VCaP (cell line): ENCODE measurements around the gene PSRC1.

Experiments
- H3K27ac ChIP-seq: fragments of 450-650 bp; 2 replicates; pipeline ENCODE4 v1.5.1; 2017
- TF ChIP-seq, protein P1 (sequence below): fragments of 450-650 bp; conservative IDR thresholded peaks from 2 replicates; pipeline ENCODE4 v1.5.1; 2017; ENCODE audit warnings: mild to moderate bottlenecking, moderate library complexity

PSRC1 gene

DNA sequence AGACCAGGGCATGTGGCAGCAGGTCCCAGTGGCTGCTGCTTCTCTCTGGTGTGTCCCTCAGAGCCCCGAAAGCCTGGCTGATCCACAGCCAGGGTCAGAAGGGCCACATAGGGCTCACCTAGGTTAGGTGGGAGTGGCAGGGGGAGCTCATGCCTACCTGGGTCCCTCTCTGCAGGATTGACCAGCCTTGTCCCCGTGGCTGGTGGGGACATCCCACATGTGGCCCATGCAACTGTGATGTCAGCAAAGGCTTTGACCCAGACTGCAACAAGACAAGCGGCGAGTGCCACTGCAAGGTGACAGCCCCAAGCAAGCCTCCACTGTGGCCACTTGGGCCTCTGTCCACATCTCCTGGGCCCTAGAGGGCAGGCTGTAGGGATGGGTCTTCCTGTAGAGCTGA is 17.9 kb downstream of the PSRC1 start:
- TF ChIP-seq, protein P1, sequence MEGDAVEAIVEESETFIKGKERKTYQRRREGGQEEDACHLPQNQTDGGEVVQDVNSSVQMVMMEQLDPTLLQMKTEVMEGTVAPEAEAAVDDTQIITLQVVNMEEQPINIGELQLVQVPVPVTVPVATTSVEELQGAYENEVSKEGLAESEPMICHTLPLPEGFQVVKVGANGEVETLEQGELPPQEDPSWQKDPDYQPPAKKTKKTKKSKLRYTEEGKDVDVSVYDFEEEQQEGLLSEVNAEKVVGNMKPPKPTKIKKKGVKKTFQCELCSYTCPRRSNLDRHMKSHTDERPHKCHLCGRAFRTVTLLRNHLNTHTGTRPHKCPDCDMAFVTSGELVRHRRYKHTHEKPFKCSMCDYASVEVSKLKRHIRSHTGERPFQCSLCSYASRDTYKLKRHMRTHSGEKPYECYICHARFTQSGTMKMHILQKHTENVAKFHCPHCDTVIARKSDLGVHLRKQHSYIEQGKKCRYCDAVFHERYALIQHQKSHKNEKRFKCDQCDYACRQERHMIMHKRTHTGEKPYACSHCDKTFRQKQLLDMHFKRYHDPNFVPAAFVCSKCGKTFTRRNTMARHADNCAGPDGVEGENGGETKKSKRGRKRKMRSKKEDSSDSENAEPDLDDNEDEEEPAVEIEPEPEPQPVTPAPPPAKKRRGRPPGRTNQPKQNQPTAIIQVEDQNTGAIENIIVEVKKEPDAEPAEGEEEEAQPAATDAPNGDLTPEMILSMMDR, result no peak
- H3K27ac ChIP-seq, result no peak overlapping the region

DNA sequence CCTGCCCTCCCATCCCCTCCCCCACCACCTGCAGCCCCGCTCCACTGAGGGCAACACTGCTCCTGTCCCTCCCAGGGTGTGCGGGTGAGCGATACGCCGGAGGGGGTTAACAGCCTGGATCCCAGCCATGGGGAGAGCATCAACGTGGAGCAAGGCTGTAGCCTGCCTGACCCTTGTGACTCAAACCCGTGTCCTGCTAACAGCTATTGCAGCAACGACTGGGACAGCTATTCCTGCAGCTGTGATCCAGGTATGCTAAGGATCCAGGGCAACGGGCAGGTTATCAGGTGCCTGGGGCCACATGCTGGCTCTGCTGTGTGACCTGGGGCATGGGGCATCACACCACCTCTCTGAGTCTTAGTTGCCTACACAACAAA is 18.6 kb downstream of the PSRC1 start:
- peak overlapping the region; percentile 53 for H3K27ac ChIP-seq
- TF ChIP-seq, protein P1, result no peak

DNA sequence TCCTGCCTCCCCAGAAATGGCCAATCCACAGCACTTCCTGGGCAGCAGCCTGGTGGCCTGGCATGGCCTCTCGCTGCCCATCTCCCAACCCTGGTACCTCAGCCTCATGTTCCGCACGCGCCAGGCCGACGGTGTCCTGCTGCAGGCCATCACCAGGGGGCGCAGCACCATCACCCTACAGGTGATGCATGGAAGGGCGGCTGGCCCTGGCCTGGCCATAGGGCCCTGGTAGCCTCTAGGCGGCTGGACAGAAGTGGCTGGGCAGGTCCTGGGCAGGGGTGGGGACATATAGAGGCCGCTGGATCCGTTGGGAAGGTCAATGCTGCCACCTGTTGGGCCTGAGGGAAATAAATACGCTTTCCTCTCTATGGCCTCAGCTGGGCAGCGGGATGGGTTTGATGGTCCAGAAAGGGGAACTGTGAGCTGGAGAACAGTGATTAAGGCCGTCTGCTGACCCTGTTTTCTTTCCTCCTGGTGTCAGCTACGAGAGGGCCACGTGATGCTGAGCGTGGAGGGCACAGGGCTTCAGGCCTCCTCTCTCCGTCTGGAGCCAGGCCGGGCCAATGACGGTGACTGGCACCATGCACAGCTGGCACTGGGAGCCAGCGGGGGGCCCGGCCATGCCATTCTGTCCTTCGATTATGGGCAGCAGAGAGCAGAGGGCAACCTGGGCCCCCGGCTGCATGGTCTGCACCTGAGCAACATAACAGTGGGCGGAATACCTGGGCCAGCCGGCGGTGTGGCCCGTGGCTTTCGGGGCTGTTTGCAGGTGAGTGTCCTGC is 19.2 kb downstream of the PSRC1 start:
- TF ChIP-seq, protein P1, result peak; percentile 99

DNA sequence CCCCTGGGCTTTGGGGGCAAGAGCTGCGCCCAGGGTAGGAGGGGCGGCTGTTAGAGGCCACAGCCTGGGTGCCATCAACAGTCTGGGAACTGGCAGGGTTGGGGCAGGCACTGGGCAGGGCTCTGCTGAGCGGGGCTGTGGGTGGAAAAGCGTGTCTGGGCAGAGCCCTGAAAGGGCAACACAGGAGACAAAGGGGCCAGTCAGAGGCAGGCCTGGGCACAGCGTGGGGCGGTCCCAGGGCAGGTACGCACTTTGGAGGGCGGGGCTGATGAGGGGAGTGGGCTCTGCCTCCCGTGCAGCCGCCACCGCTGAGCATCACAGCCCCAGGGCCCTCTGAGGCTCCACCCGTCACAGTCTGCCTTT is 19.7 kb downstream of the PSRC1 start:
- TF ChIP-seq, protein P1, result no peak
- H3K27ac ChIP-seq, result peak overlapping the region; percentile 53

More for the DNA sequence above, 19.2 kb downstream of the PSRC1 start:
- H3K27ac ChIP-seq, result peak overlapping the region; percentile 53

DNA sequence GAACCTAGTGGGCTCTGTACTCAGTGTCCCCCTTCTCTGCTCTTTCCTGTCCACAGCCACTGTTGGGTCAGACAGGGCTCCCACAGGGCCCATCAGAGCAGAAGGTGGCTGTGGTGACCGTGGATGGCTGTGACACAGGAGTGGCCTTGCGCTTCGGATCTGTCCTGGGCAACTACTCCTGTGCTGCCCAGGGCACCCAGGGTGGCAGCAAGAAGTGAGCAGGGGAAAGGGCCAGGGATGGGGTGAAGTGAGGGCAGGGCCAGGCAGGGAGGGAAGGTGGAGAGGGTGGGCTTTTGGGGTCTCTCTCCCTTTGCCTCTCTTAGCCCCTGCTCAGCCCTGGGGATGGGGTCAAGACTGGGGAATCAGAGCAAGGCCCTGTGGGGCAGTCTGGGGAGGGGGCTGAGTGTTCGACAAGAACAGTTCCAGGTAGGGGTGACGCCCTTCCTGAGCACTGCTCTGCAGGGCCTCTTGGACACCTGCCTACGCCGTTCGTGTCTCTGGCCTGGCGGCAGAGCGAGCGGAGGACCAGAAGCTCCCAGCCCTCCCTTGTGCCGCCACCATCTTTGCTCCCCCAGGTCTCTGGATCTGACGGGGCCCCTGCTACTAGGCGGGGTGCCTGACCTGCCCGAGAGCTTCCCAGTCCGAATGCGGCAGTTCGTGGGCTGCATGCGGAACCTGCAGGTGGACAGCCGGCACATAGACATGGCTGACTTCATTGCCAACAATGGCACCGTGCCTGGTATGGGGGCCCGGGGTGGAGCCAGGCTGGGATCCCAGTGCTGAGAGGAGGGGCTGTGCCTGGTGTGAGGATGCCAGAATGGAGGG is 20.5 kb downstream of the PSRC1 start:
- H3K27ac ChIP-seq, result peak overlapping the region; percentile 53
- TF ChIP-seq, protein P1, result no peak

DNA sequence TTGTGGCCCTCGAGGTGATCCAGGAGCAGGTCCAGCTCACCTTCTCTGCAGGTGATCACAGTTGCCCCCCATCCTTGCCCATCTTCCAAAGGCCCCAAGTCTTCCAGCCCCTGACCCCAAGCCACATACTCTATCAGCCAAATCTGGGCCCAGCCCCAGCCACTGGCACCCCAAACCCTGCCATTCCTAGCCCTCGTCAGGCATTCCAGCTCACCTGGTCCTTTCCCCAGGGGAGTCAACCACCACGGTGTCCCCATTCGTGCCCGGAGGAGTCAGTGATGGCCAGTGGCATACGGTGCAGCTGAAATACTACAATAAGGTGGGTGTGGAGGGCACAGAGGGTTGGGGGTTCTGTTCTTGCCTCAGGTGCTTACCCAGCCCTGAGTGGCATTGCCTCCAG is 21.4 kb downstream of the PSRC1 start:
- TF ChIP-seq, protein P1, result no peak

DNA sequence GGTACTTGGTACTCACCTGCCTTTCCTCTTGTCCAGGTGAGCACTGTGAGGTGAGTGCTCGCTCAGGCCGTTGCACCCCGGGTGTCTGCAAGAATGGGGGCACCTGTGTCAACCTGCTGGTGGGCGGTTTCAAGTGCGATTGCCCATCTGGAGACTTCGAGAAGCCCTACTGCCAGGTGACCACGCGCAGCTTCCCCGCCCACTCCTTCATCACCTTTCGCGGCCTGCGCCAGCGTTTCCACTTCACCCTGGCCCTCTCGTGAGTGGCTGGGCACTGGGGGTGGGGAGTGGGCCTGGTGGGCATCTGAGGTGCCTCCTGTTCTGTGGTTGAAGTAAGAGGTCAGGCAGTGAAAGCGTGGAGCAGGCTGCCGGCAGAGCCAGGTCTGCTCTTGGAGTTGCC is 21.9 kb downstream of the PSRC1 start:
- no peak overlapping the region for H3K27ac ChIP-seq
- TF ChIP-seq, protein P1, result no peak

More for the DNA sequence above, 21.4 kb downstream of the PSRC1 start:
- H3K27ac ChIP-seq, result no peak overlapping the region
